Kidney epithelial cell (primary cell): ENCODE measurements around the gene MGLL. TPM values are rescaled to one million over a fixed set of nuclear protein-coding genes. Genes with fewer than 3 reads are reported as not detected.

Experiments used
- DNase-seq: peaks from one replicate; pipeline ENCODE4 v3.0.0-alpha.2; 2010; ENCODE audit warnings: low read depth
- H3K27me3 ChIP-seq: 2 replicates; pipeline ENCODE4 v1.6.0; 2011; ENCODE audit warnings: low read length; ENCODE audit not compliant: control insufficient read depth, insufficient read depth
- H3K36me3 ChIP-seq: 2 replicates; pipeline ENCODE4 v1.5.1; 2011; ENCODE audit warnings: low read length; ENCODE audit not compliant: control insufficient read depth, insufficient read depth
- H3K4me3 ChIP-seq: 2 replicates; pipeline ENCODE4 v1.5.1; 2011; ENCODE audit warnings: low read depth, mild to moderate bottlenecking, control low read depth, low read length
- total RNA-seq: library from RNA; depleted of rRNA; stranded (reverse); fragments of >200 nt; gene quantifications from 2 replicates; pipeline ENCODE4 v1.2.3, GENCODE V29; 2015
- TF ChIP-seq, protein P1 (sequence below): IDR thresholded peaks from 2 replicates; pipeline ENCODE4 v1.5.1; 2011; ENCODE audit warnings: mild to moderate bottlenecking, moderate library complexity, low read length, control low read depth, inconsistent platforms; ENCODE audit not compliant: insufficient read depth, poor library complexity, severe bottlenecking

The MGLL gene
- total RNA-seq, 1 donor from 2014 or later: 71.8 TPM

DNA sequence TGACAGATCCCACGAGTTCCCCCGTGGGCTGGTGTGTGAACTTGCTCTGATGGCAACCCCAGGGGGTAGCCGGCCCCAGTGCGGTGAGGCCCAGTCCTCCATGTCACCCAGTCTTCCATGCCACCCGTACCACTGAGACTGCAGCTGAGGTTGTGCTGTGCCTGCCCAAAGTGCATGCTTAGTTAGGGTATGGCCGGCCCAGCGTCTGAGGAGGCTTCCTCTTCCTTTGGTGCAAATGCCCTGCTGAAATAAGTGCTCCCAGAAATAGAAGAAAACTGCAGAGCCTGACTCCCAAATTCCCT is 31.5 kb downstream of the MGLL start:
- DNase-seq: no peak
- TF ChIP-seq, protein P1, sequence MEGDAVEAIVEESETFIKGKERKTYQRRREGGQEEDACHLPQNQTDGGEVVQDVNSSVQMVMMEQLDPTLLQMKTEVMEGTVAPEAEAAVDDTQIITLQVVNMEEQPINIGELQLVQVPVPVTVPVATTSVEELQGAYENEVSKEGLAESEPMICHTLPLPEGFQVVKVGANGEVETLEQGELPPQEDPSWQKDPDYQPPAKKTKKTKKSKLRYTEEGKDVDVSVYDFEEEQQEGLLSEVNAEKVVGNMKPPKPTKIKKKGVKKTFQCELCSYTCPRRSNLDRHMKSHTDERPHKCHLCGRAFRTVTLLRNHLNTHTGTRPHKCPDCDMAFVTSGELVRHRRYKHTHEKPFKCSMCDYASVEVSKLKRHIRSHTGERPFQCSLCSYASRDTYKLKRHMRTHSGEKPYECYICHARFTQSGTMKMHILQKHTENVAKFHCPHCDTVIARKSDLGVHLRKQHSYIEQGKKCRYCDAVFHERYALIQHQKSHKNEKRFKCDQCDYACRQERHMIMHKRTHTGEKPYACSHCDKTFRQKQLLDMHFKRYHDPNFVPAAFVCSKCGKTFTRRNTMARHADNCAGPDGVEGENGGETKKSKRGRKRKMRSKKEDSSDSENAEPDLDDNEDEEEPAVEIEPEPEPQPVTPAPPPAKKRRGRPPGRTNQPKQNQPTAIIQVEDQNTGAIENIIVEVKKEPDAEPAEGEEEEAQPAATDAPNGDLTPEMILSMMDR: no peak
- Histone ChIP-seq H3K4me3 (no peak overlapping the region), H3K36me3 (no peaks in the 10 kb centered on the region), H3K27me3 (no peaks in the 10 kb centered on the region)

DNA sequence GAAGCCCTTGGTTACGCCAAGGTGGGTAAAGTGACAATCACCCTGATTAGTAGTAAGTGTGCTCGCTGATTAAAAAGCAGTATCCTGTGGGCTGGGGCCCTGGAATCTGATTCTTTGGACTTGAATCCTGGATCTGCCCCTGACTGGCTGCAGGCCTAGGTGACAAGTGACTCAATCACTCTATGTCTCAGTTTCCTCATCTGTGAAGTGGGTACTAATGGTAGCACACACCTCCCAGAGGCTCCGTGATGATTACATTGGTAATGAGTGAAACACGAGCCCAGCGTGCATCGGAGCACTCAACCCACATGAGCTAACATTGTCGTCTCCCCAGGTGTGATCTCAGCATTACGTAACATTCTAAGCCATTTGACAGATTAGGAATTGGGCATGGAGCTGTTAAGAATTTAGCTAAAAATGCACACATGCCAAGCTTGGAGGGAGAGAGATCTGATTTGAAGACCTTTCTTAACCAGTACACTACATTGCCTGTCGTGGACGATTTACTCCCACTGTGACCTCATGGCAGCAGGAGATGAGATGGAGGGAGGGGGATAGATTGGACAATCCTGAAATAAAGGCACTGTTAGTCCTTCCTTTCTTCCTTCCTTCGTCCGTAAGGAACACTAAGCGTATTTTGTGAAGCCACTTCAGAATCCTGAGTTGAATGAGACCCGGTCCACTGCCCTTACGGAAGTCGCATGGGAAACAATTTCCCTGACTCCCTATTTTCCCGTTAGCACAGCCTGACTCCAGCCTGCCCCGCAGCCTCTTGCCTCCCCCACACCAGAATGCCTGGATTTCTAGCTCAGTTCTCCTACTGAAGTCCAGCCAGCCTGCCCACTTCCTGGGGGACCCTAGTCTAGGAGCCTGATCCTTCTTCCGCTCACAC is 32.1 kb downstream of the MGLL start:
- no peak for DNase-seq
- Histone ChIP-seq H3K4me3 (no peak overlapping the region), H3K36me3 (no peaks in the 10 kb centered on the region), H3K27me3 (no peaks in the 10 kb centered on the region)
- TF ChIP-seq, protein P1: no peak

DNA sequence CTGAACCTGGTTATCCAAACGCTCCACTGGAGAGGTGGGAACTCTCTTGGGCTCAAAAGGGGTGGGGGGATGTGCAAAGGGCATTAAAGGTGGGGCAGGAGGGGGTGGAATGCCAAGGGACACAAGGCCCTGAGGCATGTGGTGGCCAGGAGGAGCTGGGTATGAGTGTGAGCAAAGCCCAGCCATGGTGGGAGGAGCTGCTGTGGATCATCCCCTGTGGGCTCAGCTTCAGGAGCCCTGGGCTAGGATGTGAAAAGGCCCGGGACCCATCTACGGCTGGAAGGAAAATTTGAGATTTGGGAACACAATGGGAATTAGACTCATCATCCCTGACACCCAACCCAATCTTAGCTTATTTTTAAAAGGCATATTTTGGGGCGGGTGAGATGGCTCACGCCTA is 33.3 kb downstream of the MGLL start:
- no peak overlapping the region for H3K4me3 ChIP-seq
- H3K27me3 ChIP-seq: no peaks in the 10 kb centered on the region
- no peak for DNase-seq
- TF ChIP-seq, protein P1: no peak
- H3K36me3 ChIP-seq: no peaks in the 10 kb centered on the region

DNA sequence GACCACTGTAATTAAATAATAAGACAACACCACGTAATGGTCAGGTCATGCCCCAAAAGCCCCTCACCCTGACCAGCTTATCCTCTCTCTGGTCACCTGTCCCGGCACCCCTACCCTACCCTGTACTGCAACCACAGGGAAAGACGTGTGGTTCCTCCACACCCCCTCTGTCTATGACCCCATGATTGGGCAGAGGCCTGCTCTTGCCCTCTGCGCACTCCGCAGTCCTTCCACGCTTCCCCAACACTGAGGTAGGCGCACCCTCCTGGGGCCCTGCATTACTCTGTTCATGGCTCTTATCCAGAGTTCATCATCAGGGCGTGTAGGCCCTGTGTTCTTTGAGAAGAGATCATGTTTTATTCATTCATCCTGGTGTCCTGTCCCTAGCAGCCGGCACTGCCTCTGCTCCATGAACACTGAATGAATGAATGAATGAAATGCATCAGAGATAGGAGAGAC is 33.8 kb downstream of the MGLL start:
- DNase-seq: no peak
- H3K27me3 ChIP-seq: no peaks in the 10 kb centered on the region
- H3K4me3 ChIP-seq: no peak overlapping the region
- H3K36me3 ChIP-seq: no peaks in the 10 kb centered on the region
- TF ChIP-seq, protein P1: no peak

DNA sequence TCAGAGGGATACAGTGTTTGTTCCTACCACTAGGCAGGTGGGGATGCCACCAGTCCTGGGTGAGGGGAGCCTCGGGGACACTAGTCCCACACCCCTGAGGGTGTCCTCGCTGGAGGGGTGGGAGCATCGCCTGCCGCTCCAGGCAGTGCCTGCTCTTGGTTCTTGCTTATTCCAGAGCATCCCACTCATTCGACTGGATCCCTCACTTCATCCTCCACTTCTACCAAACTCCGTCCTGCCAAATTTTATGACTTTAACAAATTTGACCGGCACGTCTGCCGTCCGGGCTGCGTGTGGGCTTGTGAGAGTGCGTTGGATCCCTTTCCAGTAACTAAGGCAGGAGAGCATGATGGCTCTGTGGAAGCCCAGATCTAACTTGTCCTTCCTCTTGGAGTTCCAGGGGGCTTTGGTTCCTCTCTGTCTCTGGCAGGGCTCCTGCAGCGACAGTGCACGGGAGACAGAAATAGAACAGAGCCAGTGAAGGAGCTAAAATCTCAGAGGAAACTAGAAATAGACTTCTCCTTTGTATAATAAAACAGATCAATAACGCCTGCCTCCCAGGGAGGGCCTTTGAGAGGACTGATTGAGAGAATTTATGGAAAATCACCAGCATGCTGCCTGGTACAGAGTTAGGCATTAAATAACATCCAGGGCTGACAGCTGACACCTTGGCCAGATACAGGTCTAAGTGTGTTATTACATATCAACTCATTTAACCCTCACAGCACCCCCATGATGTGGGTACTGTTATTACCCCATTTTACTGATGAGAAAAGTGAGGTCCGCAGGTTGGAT is 34.5 kb downstream of the MGLL start:
- H3K27me3 ChIP-seq: no peaks in the 10 kb centered on the region
- TF ChIP-seq, protein P1: no peak

More for the DNA sequence above, 34.5 kb downstream of the MGLL start:
- H3K36me3 ChIP-seq: no peaks in the 10 kb centered on the region
- DNase-seq: no peak
- no peak overlapping the region for H3K4me3 ChIP-seq
